GM06990 (cell line): Measurements from ENCODE around the gene ROBO1.

ENCODE experiments used
- DNase-seq: peaks from one replicate; pipeline ENCODE4 v3.0.0-alpha.2; 2011; ENCODE audit not compliant: insufficient read length; ENCODE audit errors: extremely low read depth
- H3K27me3 ChIP-seq: replicated peaks from 2 replicates; pipeline ENCODE4 v1.6.0; 2011; ENCODE audit warnings: low read length; ENCODE audit not compliant: control insufficient read depth, insufficient read depth
- H3K36me3 ChIP-seq: 2 replicates; pipeline ENCODE4 v1.5.1; 2011; ENCODE audit warnings: low read length; ENCODE audit not compliant: control insufficient read depth, insufficient read depth
- H3K4me3 ChIP-seq: replicated peaks from 2 replicates; pipeline ENCODE4 v1.5.1; 2011; ENCODE audit warnings: low read depth, mild to moderate bottlenecking, control low read depth, low read length
- TF ChIP-seq, protein P1 (sequence below): IDR thresholded peaks from 2 replicates; pipeline ENCODE4 v1.5.1; 2011; ENCODE audit warnings: low read length, control low read depth, mild to moderate bottlenecking, inconsistent platforms; ENCODE audit not compliant: insufficient read depth, poor library complexity, severe bottlenecking

ROBO1 gene

DNA sequence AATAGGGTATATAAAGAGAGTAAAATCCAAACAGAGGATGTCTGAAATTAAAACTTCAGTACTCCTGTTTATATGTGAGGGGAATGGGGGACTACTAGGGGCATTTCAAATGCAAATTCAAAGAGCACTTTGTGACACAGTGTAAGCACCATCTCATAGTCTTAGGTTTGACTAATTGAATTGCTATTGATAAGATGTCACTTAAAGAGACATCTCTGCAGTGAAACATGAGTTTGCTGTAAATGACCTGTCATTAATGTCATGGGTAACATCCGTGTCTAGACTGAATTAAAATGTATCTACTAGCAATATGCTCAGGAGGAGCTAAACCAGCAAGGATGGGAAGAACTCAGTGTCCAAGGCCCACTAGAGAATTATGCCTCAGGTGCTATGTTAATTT lies 41.0 kb downstream of the ROBO1 start:
- no peaks in the 10 kb centered on the region for H3K36me3 ChIP-seq
- TF ChIP-seq, protein P1, sequence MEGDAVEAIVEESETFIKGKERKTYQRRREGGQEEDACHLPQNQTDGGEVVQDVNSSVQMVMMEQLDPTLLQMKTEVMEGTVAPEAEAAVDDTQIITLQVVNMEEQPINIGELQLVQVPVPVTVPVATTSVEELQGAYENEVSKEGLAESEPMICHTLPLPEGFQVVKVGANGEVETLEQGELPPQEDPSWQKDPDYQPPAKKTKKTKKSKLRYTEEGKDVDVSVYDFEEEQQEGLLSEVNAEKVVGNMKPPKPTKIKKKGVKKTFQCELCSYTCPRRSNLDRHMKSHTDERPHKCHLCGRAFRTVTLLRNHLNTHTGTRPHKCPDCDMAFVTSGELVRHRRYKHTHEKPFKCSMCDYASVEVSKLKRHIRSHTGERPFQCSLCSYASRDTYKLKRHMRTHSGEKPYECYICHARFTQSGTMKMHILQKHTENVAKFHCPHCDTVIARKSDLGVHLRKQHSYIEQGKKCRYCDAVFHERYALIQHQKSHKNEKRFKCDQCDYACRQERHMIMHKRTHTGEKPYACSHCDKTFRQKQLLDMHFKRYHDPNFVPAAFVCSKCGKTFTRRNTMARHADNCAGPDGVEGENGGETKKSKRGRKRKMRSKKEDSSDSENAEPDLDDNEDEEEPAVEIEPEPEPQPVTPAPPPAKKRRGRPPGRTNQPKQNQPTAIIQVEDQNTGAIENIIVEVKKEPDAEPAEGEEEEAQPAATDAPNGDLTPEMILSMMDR = no peak
- H3K4me3 ChIP-seq = no peak overlapping the region
- no peaks in the 10 kb centered on the region for H3K27me3 ChIP-seq
- no peak for DNase-seq

DNA sequence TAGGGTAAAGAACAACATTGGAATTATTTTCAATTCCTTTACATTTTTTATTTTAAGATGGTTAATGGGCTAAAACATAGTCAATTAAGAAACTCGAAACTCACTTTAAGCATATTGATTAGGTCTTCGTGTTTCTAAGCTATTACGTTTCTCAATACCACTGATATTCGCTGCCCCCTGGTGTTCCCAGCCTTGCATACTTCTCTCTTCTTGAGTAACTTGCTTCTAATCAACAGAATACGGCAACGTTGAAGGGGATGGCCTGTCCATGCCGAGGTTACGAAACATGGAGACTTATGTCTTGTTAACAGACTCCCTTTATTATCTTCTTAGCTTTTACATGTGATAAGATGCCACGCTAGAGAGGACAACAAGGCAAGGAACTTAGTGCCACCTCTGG lies 43.6 kb downstream of the ROBO1 start:
- TF ChIP-seq, protein P1 = no peak
- no peaks in the 10 kb centered on the region for H3K27me3 ChIP-seq
- H3K4me3 ChIP-seq = no peak overlapping the region
- DNase-seq = no peak
- no peaks in the 10 kb centered on the region for H3K36me3 ChIP-seq

DNA sequence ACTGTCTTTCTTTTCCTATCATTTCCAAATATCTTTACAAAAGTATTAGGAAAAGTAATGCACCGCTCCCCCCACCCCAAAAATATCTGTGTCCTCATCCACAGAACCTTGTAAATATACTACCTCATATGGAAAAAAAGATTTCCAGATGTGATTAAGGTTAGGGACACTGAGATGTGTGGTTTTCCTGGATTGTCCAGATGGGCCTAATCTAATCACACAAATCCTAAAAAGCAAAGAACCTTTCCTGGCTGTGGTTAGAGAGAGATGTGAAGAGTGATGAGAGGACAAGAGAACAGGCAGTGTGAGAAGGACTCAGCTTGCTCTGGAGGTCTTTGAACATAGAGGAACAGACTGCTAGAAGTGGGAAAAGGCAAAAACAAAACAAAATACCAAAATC lies 77.7 kb downstream of the ROBO1 start:
- Histone ChIP-seq H3K27me3 (no peaks in the 10 kb centered on the region), H3K36me3 (no peaks in the 10 kb centered on the region), H3K4me3 (no peak overlapping the region)
- DNase-seq = no peak
- TF ChIP-seq, protein P1 = no peak

DNA sequence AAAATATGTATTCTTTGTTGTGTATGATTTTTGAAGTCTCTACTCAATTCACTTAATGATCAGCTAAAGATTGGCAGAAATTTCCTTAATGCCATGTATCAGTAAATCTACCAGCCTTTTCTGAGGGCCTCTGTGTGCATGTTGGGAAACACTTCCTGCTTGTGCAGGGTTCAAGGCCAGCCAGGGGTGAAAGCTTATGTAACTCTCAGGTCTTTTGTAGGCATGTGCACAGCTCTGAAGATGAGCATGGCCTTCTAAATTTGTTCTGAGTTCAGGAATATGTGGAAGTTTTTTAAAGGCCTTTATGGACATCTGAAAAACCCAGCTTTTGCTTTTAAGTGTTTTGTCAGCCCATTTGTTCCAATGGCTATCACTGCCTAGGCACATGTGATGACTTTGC lies 82.7 kb downstream of the ROBO1 start:
- Histone ChIP-seq H3K4me3 (no peak overlapping the region), H3K36me3 (no peaks in the 10 kb centered on the region), H3K27me3 (no peaks in the 10 kb centered on the region)
- no peak for DNase-seq
- TF ChIP-seq, protein P1 = no peak

DNA sequence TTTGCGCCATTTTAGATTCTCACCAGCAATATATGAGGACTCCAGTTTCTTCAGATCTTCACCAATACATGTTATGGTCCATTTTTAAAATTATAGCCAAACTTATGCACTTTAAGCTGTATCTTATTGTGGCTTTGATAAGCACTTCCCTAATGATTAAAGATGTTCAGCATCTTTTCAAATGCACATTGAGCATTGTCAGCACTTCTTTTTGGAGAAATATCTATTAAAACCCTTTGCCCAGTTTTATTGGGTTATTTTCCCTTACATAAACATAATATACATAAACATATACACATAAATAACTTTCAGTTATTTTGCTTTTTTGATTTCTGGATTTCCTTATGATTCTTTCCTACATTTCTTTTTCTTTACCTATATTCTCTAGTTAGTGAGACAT lies 83.8 kb downstream of the ROBO1 start:
- TF ChIP-seq, protein P1 = no peak
- no peaks in the 10 kb centered on the region for H3K27me3 ChIP-seq
- no peak overlapping the region for H3K4me3 ChIP-seq
- DNase-seq = no peak
- H3K36me3 ChIP-seq = no peaks in the 10 kb centered on the region

DNA sequence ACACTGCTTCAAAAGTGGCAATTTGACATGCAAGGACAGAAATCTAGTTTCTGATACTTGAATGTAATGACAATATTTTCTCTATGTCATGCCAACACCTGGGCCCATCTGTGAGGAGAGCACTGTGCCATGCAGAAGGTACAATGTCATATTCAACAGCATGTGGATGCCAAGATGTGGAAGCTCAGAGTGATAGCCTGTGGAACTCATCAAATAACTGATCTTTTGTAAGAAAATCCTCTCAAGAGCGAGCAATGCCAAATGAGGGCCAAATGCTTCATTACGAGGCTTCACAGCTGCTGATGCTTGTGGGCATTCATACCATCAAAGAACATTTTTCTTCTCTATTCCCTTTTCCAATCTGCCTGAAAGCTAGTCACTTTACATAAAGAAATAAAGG lies 95.1 kb downstream of the ROBO1 start:
- no peak for DNase-seq
- Histone ChIP-seq H3K36me3 (no peaks in the 10 kb centered on the region), H3K27me3 (no peaks in the 10 kb centered on the region), H3K4me3 (no peak overlapping the region)
- TF ChIP-seq, protein P1 = no peak
